Measurements from ENCODE around the gene OPRD1. TPM values are rescaled to one million over a fixed set of nuclear protein-coding genes. Genes with fewer than 3 reads are reported as not detected.

The OPRD1 gene
- total and polyA plus RNA-seq, 8 donors, result 0.03 to 0.37 TPM; not detected in 6

Small RNAs within 50 kb of the gene (small RNA-seq; reads per million reads assigned to genes)
- 0 reads per million in 4 donors for gene RF00019

Other genes starting within 250 kb of the OPRD1 start
- 1 to 10 TPM in 3 of 5 donors, not detected in 2; 2.8 to 5.5 (median 4.6) TPM for gene RAB42, start 219.9 kb upstream of the OPRD1 start, total RNA-seq
- gene RAB42, start 219.9 kb upstream of the OPRD1 start, polyA plus RNA-seq, result 1 to 10 TPM in 2 of 3 donors, under 1 TPM in 1; 0.70 to 1.6 (median 1.5) TPM
- 10 to 100 TPM in 3 of 5 donors, 1 to 10 TPM in 2; 1.8 to 31.2 (median 13.6) TPM for gene TAF12, start 169.1 kb upstream of the OPRD1 start, total RNA-seq
- 10 to 100 TPM; 18.4 to 26.2 (median 25.8) TPM for gene TAF12, start 169.1 kb upstream of the OPRD1 start, polyA plus RNA-seq
- not detected for gene RNU11, start 163.6 kb upstream of the OPRD1 start, total RNA-seq
- gene RNU11, start 163.6 kb upstream of the OPRD1 start, polyA plus RNA-seq, result not detected
- gene GMEB1, start 143.4 kb upstream of the OPRD1 start, total RNA-seq, result 10 to 100 TPM in 1 of 5 donors, 1 to 10 TPM in 3, not detected in 1; 5.5 to 13.8 (median 8.3) TPM
- gene GMEB1, start 143.4 kb upstream of the OPRD1 start, polyA plus RNA-seq, result 1 to 10 TPM; 2.6 to 4.0 (median 3.9) TPM
- 10 to 100 TPM in 4 of 5 donors, 1 to 10 TPM in 1; 9.9 to 50.5 (median 41.7) TPM for gene YTHDF2, start 75.2 kb upstream of the OPRD1 start, total RNA-seq
- gene YTHDF2, start 75.2 kb upstream of the OPRD1 start, polyA plus RNA-seq, result 10 to 100 TPM; 25.7 to 29.8 (median 26.1) TPM
- gene EPB41, start 102.4 kb downstream of the OPRD1 start, total RNA-seq, result 100 to 1,000 TPM in 1 of 5 donors, 10 to 100 TPM in 4; 40.3 to 112 (median 59.5) TPM
- gene EPB41, start 102.4 kb downstream of the OPRD1 start, polyA plus RNA-seq, result 10 to 100 TPM in 2 of 3 donors, 1 to 10 TPM in 1; 6.4 to 17.3 (median 12.2) TPM

Data from stomach (tissue), 8 donors.